A172 (cell line): ENCODE results near the gene CCDC14. TPM values are rescaled to one million over a fixed set of nuclear protein-coding genes. Genes with fewer than 3 reads are reported as not detected.

ENCODE experiments used
- total RNA-seq: library from RNA; depleted of rRNA; stranded (reverse); fragments of >200 nt; shearing (Covaris generic); gene quantifications from 2 replicates; pipeline ENCODE4 v1.2.3, GENCODE V29; 2014; rRNA removed

CCDC14 gene
- total RNA-seq, 1 experiment from 2014 or later: 53.8 TPM

Other genes with a start within 250 kb of the CCDC14 start
- 104 and 109 TPM in 2 replicates for gene MYLK, start 76.9 kb downstream of the CCDC14 start, total RNA-seq
- 0.14 TPM in 1 of 2 replicates, not detected in the other for gene ROPN1, start 30.9 kb upstream of the CCDC14 start, total RNA-seq
- 9.5 and 13.2 TPM in 2 replicates for gene KALRN, start 72.1 kb upstream of the CCDC14 start, total RNA-seq